PFSK-1 (cell line): ENCODE data around the gene TSPAN15.

ENCODE experiments used
- FOXP2 ChIP-seq: optimal IDR thresholded peaks from 2 replicates; pipeline ENCODE3; 2011; ENCODE audit warnings: borderline replicate concordance, control low read depth, inconsistent platforms; ENCODE audit not compliant: insufficient read depth; ENCODE audit errors: extremely low read length, extremely low read depth
- POLR2AphosphoS5 ChIP-seq: IDR thresholded peaks from 2 replicates; pipeline ENCODE4 v1.6.1; 2012; ENCODE audit warnings: low read depth, mild to moderate bottlenecking, control low read depth, low read length, moderate library complexity
- SIN3A ChIP-seq: IDR thresholded peaks from 2 replicates; pipeline ENCODE4 v1.6.1; 2012; ENCODE audit warnings: mild to moderate bottlenecking, low read length, moderate library complexity, borderline replicate concordance; ENCODE audit not compliant: insufficient read depth
- TAF1 ChIP-seq: IDR thresholded peaks from 2 replicates; pipeline ENCODE4 v1.6.1; 2012; ENCODE audit warnings: low read length, control low read depth, borderline replicate concordance; ENCODE audit not compliant: insufficient read depth
- TF ChIP-seq, protein P1 (sequence below), 2 experiments: IDR thresholded peaks; 2 replicates each; pipeline versions ENCODE4 v1.6.1 to v1.8.0; 2011 to 2012; ENCODE audit warnings: low read depth in 2 of 2, low read length in 2 of 2, control low read depth in 1 of 2, inconsistent platforms in 1 of 2, mild to moderate bottlenecking in 1 of 2, moderate library complexity in 1 of 2; ENCODE audit not compliant: insufficient read depth in 1 of 2

Gene TSPAN15

DNA sequence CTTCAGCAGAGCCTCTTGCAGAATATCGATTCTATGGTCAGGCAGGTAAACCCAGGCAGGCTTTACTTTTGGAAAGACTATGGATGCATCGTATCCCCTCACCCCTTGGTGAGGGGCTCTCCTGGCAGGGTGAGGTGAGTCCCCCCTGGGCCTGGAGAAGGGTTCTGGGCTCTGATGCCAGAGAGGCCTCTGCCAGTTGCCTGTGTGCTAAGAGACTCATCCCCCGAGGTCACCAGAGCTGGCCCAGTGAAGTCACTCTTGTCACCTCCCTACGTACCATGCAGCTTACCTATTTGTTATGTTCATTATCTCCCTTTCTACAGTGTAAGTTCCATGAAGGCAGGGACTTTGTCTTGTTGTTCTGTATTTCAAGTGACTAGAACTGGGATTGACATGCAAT lies 51.3 kb downstream of the TSPAN15 start:
- TF ChIP-seq SIN3A (no peak), TAF1 (no peak), POLR2AphosphoS5 (no peak), FOXP2 (no peak)
- TF ChIP-seq, protein P1, sequence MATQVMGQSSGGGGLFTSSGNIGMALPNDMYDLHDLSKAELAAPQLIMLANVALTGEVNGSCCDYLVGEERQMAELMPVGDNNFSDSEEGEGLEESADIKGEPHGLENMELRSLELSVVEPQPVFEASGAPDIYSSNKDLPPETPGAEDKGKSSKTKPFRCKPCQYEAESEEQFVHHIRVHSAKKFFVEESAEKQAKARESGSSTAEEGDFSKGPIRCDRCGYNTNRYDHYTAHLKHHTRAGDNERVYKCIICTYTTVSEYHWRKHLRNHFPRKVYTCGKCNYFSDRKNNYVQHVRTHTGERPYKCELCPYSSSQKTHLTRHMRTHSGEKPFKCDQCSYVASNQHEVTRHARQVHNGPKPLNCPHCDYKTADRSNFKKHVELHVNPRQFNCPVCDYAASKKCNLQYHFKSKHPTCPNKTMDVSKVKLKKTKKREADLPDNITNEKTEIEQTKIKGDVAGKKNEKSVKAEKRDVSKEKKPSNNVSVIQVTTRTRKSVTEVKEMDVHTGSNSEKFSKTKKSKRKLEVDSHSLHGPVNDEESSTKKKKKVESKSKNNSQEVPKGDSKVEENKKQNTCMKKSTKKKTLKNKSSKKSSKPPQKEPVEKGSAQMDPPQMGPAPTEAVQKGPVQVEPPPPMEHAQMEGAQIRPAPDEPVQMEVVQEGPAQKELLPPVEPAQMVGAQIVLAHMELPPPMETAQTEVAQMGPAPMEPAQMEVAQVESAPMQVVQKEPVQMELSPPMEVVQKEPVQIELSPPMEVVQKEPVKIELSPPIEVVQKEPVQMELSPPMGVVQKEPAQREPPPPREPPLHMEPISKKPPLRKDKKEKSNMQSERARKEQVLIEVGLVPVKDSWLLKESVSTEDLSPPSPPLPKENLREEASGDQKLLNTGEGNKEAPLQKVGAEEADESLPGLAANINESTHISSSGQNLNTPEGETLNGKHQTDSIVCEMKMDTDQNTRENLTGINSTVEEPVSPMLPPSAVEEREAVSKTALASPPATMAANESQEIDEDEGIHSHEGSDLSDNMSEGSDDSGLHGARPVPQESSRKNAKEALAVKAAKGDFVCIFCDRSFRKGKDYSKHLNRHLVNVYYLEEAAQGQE (IDR thresholded peaks at IDR 0.05; ENCODE audit: insufficient read depth in 1 of 2, low read depth in 2 of 2, low read length in 2 of 2) = no peak

DNA sequence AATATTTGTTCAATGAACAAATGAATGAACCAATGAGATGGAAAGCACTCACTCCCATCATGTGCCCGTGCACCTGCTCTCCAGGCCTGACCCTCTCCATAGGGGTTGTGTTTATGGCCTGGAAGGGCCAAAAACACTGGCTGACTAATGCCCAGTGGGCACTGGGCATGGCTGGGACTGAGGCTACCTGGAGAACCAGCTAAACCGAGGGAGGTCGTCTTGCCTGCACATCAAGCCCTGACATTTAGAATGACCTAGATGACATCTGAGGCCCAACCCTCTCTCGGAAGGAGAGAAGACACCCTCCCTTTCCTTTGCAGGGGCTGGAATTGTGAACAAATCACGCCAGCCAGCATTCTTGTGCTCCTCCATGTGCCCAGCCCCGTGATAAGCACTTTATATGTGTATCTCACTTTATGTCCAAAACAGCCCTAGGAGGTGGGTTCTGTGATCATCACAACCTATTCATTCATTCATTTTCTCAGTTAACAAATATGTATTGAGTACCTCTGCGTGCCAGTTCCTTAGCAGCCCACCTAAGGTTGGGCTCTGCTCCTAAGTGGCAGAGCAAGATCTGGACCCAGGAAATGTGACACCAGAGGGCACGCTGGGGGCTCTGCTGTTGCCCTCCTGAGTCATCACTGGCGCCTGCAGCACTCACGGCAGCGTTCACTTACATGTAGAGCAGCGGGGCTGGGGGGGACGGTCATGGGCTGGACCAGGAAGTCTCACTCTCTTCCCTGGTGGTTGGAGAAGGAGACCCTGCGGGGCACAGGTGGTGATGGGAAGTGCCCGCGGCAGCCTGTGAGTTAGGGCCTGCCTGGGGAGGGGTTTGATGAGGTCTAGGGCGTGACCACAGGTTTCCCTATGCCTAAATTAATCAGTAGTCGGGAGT lies 52.0 kb downstream of the TSPAN15 start:
- TF ChIP-seq FOXP2 (no peak), POLR2AphosphoS5 (no peak), SIN3A (no peak), TAF1 (no peak)
- TF ChIP-seq, protein P1 (IDR thresholded peaks at IDR 0.05; ENCODE audit: insufficient read depth in 1 of 2, low read depth in 2 of 2, low read length in 2 of 2) = no peak

DNA sequence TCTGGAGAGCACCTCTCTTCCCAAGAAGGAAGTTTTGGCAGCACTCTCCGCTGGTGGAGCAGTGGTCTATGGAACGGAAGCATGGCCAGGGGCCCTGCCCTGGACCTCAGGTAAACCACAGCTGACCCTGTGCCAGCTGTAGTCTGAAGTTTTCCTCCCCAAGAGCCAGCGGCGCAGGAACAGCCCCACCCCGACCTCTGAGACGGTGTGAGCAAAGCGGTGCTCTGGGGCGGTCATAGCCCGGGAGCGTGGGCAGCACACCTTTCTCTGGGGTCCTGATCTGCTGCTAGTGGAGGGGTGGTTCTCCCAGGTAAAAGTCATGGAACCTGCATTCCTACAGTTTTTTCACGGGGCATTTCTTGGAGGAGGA lies 52.6 kb downstream of the TSPAN15 start:
- TF ChIP-seq TAF1 = no peak

DNA sequence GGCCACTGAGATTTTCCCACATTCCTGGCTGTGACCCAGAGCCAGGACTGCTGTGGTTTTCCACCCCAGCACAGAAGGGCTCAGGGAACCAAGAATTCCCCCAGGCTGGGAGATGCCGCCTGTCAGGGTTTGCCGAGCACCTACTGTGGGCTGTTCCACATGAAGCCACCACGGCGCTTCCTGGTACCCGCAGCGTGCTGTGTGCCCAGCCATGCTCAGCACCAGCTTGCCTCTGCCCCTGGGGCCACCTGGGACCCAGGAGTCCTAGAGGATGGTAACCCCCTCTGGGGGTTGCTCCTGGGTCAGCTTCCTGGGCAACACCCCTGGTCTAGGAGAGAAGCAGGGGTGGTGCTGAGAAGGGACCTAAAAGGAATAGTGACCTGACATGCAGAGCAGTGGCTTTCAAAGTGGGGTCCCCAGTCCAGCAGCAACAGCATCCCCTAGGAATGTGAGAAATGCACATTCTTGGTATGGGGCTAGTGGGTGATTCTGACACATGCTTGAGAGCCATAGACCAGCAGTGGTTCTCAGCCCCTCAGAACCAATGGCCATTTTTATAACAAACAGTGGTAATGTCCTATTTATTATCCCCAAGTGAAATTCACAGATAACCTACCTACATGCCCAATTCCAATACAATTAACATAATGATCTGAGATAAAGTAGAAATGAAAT lies 53.4 kb downstream of the TSPAN15 start:
- TF ChIP-seq, protein P1 (IDR thresholded peaks at IDR 0.05; ENCODE audit: insufficient read depth in 1 of 2, low read depth in 2 of 2, low read length in 2 of 2) = no peak

DNA sequence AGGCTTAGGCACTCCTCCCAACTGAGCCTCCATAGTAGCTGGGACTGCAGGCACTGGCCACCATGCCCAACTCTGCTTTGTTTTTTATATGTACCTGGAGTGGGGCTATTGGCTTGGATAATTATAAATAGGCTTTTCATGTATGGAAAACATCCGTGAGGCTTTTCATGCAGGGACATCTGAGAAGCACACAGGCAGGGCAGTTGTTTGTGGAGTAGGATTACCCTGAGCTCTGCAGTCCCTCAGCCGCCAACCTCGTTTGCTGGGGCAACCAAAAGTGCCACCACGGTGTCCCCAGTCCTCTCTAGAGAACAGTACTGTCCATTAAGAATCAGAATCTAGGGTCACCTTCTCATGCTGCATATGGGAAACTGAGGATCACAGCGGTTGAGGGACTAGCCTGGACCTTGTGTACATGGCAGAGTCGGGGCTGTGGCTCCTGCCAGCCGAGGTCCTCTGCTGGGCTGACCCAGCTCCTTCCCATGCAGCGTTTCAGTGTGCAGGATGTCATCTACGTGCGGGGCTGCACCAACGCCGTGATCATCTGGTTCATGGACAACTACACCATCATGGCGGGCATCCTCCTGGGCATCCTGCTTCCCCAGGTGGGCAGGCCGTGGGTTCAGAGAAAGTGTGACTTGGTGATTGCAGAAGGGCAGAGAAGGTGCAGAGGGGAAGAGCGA lies 54.5 kb downstream of the TSPAN15 start:
- no peak for TF ChIP-seq TAF1
- TF ChIP-seq SIN3A = no peak
- TF ChIP-seq, protein P1 (IDR thresholded peaks at IDR 0.05; ENCODE audit: insufficient read depth in 1 of 2, low read depth in 2 of 2, low read length in 2 of 2) = no peak
- no peak for TF ChIP-seq POLR2AphosphoS5
- TF ChIP-seq FOXP2 = no peak
